GM21529 (cell line): ENCODE data around the gene AKAP13.
"Not testable (repeated sequence)": the region's sequence is repeated elsewhere in the genome, so short reads cannot be mapped to it uniquely, and the experiment has no call there.

ENCODE experiments used
- ATAC-seq: cut with Tn5 transposase; IDR thresholded peaks from one replicate; pipeline ENCODE4 v1.9.1; 2021; ENCODE audit not compliant: unreplicated experiment

The AKAP13 gene, protein sequence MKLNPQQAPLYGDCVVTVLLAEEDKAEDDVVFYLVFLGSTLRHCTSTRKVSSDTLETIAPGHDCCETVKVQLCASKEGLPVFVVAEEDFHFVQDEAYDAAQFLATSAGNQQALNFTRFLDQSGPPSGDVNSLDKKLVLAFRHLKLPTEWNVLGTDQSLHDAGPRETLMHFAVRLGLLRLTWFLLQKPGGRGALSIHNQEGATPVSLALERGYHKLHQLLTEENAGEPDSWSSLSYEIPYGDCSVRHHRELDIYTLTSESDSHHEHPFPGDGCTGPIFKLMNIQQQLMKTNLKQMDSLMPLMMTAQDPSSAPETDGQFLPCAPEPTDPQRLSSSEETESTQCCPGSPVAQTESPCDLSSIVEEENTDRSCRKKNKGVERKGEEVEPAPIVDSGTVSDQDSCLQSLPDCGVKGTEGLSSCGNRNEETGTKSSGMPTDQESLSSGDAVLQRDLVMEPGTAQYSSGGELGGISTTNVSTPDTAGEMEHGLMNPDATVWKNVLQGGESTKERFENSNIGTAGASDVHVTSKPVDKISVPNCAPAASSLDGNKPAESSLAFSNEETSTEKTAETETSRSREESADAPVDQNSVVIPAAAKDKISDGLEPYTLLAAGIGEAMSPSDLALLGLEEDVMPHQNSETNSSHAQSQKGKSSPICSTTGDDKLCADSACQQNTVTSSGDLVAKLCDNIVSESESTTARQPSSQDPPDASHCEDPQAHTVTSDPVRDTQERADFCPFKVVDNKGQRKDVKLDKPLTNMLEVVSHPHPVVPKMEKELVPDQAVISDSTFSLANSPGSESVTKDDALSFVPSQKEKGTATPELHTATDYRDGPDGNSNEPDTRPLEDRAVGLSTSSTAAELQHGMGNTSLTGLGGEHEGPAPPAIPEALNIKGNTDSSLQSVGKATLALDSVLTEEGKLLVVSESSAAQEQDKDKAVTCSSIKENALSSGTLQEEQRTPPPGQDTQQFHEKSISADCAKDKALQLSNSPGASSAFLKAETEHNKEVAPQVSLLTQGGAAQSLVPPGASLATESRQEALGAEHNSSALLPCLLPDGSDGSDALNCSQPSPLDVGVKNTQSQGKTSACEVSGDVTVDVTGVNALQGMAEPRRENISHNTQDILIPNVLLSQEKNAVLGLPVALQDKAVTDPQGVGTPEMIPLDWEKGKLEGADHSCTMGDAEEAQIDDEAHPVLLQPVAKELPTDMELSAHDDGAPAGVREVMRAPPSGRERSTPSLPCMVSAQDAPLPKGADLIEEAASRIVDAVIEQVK (N-terminal part only)

DNA sequence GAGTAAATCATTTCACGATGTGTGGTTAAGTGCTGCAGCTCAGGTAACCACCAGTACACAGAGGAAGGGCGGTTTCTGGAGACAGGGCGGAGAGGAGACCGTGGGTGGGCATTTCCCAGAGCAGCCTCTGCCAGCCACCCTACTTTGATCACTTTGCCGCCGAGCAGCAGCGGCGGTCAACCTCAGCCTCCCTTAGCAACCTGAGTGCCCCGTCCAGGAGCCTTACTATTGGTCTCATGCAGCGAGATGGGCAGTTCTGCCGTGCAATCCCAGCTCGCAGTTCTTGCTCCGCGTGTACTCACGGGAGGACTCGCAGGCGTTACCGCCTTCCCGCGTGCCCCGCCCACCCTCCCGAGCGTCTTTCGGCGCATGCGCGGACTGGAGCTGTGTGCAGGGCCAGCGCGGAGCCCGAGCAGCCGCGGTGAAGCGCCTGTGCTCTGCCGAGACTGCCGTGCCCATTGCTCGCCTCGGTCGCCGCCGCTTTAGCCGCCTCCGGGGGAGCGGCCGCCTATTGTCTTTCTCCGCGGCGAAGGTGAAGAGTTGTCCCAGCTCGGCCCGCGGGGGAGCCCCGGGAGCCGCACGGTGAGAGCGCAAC is at the start of gene AKAP13:
Gene AKAP13, plus strand, starts transcription at position 387 of the 595 bp plus-strand sequence. CDS start 105,118 bp downstream, outside the sequence.
- ATAC-seq, result peak; percentile 83

DNA sequence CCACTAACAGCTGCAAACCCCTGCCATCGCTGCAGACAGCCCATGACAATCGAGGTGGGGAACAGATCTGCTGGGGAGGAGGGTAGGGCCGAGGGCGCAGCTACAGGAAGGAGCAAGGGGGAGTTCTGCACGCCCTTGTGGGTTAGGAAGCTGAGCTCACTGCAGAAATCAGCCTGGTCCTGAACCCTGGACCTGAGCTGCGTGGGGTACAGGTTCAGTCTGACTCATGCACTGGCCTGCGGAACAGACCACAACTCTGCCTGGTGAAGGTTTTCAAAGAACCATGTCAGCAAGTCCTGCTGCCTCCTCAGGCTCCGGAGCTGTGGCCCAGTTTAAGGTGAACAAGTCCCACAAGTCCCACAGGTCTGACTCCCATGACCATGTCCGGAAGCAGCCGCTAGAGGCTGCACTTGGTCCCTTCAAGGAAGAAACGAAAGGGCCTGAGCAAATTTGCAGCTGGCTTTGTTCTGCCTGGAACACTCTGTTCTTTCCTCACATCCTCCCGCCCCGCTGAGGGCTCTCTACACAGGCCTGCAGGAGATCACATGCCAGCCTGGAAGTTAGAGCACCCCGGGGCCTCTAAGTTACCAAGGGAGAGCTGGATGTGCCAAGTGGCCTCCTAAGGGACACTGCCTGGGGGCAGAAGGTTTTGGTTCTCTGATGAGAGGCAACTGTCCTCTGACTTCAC is 49.4 kb upstream of the AKAP13 start:
- ATAC-seq, result peak; percentile 70

DNA sequence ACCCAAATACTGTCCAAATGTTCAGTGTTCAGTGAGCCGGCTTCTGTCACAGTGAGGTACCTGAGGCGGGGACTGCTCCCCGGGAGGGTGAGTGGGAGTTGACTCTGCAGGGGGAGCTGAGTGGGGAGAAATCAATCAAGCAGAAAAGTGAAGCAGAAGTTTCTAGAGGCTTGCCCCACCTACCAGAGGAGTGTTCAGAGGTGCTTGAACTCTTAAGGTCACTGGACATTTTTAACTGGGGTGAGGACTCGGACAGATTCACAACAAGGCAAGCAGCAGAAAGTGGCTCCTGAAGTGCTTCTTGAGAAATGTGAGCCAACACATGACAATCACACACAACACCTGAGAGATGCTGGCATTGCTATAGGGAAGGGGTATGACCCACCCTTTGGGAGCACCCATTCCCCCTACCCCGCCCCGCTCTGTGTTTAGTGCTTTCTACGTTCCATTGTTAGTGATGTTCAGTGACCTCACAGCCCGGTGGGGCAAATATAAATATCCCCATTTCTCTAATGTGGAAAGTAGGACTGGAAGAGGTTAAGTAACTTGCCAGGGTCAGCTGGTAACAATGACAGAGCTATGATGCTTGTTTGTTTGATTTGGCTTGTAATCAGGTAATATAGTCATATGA is 48.6 kb upstream of the AKAP13 start:
- ATAC-seq, result no peak

DNA sequence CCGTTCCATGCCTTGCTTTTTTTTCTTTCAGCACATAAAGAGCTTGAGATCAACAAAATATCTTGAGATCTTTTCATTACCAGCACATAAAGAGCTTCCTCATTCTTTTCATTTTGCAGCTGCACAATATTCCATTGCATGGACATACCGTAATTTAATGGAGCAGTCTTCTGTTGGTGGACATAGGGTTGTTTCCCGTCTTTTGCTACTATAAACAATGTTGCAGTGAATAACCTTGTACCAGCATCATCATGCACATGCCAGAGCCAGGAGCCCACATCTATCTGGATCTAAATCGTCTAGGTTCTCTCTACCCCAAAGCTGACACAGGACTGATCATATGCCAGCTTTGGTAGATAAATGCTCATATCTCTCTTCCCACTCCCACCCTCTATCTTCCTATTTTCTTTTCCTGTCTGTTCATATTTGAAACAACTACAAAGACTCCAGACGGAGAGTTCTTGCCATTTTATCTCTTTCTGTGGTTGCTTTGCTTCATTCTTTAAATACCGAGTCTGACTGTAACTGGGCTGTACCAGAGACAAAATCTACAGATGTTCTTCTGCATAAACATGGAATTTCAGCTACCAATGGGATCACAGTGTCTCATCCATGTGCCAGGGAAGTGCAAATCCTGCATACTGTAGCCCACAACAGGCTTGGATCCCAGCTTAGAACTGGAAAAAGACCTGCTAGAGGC is 47.1 kb upstream of the AKAP13 start:
- no peak for ATAC-seq

DNA sequence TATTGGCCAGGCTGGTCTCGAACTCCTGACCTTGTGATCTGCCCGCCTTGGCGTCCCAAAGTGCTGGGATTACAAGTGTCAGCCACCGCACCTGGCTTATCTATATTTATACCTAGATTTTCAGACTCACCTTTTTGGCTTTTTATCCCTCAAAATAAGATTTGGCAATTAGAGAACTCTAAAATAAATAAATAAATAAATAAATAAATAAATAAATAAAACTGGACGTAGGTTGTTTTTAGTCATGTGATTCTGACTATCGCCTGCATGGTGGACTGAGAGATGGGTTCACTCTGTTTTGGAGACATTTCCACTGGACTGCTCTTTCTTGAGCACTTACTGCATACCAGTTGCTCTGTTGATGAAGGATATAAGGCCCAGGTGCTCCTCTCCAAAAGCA is 46.2 kb upstream of the AKAP13 start:
- no peak for ATAC-seq

DNA sequence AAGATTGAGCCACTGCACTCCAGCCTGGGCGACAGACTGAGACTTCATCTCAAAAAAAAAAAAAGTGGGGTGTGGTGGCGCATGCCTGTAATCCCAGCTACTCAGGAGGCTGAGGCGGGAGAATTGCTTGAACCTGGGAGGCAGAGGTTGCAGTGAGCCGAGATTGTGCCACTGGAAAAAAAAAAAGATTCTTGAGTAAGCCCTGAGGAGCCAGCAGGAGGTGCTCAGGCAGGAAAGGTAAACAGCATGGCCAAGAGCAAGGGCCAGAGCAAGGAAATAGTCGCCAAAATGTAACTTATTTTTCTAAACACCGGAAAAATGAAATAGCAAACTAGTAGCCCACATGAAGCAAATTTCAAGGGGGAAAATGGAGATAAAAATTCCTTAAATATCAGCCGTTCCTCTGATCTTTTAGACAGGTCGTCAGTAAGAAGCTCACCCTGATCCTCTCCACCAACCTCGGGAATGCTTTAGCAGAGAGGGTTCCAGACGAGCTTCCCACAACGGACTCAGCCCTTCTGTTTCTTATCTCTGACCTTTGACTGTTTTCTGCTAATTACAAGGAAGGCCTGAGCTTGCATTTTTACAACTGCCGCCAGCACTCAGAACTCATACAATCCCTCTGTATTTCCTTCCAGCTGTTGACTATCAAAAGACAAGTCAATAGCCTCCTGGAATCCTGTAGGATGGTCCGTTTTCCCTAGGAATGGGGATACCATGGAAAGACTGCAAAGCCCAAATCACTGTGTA is 45.0 kb upstream of the AKAP13 start:
- no peak for ATAC-seq

DNA sequence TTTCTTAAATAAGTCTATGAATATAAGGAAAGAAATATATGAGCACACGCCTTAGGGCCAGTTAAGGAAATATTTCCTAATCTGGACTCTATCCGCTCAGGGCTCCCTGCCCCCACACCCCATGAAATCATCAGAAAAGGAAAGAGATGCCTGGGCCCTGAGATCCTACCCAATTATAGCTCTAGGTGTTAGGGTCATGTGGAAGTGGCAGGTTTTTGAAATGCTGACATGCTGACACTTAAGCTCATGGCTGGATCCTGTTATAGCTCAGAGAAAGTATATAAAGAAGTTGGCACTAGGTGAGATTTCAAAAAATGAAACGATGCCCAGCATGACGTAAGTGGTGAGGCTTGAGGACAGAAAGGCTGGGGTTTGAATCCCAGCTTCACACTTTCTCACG is 43.5 kb upstream of the AKAP13 start:
- ATAC-seq, result no peak

DNA sequence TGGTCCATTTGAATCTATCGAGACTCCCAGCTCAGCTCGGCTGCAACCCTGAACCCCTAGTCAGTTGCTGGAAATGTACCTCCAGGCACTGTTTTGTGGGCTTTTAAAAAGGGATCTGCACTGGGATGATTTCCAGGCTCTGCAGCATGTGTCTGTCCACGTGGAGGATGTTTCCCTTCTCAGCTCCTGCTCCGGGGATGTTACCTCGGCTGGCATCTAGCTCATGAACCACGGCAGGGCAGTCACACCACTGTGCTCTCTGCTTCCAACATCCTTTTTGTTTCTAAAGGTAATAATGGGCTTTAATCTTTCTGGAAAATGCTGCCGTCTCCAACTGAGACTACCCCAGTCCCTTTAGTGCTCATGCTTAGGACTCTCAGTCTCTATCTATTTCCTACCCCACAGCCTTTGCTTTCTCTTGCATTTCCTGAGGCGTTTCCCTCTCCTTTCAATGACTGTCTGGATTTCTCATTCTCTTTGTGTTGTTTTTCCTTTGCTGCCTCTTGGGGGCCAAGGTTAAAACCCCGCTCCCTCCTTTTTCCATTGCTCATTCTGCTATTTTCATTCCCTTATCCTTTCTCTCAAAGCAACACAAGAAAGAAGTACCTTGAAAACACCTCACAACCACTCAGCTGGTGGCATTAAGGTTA is 42.9 kb upstream of the AKAP13 start:
- ATAC-seq, result no peak

DNA sequence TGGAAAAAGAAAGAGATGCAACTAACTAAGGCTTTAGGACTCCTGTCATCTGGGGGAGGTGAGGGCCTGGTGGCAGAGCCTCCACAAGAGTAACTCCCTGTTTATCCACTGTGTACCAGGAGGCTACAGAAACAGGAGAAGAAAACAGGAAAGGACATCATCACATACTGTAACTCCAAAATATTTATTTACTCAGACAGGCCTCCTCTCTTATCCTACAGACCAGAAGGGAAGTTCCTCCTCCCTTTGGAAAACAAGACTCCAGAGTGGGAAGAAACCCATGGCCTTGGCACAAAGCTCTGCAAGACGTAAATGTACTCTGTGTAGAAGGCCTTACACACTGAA is 40.1 kb upstream of the AKAP13 start:
- ATAC-seq, result no peak

DNA sequence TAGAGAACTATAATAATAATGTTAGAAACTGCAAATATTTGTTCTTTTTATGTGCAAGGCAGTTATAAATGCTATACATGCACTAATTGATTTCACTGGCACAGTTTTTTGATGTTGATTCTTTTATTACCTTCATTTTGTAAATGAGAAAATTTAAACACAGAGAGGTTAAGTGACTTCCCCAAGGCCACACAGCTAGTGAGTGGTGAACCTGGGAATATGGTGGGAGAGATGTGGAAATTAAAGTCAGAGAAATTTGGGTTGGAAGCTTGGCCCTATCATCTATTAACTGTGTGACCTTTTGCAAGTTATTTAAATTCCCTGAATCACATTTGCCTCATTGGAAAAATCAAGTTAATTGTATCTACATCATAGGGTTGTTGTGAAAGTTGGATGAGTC is 39.6 kb upstream of the AKAP13 start:
- no peak for ATAC-seq

DNA sequence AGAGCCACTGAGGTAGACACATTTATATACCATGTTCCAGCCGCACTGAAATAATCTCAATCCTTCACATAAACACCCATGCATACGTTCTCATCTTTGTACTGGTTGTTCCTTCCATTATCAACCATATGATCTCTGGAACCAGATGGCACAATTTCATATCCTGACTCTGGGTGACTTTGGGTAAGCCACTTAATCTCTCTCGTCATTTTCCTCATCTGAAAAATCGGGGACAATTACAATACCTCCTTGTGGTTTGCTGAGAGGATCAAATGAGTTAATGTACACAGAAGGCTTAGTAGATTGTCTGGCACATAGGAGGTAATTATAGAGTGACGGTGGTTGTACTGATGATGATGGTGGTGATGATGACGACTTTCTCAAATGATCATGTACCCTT is 38.2 kb upstream of the AKAP13 start:
- ATAC-seq, result not testable (repeated sequence)

DNA sequence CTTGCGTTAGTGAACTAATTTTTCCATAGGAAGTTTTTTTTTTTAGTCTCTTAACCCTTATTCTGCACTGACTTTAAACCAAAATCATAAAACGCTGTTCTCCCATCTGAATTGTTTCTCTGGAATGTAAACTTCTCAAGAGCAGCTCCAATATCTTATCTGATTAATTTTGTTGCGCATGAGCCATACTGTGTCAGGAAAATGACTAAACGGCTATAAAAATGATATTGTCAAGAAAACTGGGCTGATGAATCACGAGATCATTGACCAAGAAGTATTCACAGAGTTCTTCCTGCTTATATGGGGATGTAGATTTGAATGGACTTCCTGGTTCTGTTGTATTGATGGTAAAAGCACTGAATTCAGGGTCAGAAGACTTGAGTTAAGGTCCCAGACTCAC is 37.0 kb upstream of the AKAP13 start:
- not testable (repeated sequence) for ATAC-seq

DNA sequence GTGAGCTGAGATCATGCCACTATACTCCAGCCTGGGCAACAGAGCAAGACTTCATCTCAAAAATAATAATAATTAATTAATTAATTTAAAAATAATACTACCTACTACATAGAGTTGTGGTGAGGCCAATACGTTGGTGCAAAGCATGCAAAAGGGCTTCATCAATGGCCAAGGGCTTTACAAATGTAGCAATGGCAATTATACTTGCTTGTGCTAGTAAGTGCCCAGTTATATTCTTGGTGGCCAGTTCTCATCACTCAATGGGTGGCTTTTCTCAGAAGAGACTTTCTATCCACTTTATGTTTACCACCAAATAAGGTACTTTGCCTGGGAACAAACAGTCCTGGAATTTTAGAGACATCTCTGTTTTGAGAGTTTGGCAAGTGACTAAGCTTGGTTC is 36.2 kb upstream of the AKAP13 start:
- ATAC-seq, result not testable (repeated sequence)

DNA sequence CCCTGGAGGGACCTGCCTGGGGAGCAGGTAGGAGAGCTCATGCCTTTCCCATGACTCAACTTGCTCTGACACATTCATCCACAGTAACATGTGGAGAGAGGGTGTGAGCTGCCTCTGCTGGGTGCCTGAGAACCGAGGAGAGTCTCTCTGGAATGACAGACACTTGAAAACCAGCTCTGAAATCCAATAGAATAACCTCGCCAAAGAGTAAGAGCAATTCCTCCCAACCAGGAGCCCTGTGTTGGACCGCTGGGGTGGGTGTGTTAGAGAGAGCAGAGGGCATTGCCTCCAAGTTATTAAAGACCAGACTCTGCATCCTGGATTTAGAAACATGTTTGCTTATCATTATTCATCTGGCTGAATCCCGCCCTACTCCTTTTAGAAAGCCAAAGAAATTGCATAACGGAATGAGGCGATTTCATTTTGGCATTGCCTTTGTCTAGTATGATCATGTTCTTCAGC is 35.7 kb upstream of the AKAP13 start:
- ATAC-seq, result not testable (repeated sequence)

DNA sequence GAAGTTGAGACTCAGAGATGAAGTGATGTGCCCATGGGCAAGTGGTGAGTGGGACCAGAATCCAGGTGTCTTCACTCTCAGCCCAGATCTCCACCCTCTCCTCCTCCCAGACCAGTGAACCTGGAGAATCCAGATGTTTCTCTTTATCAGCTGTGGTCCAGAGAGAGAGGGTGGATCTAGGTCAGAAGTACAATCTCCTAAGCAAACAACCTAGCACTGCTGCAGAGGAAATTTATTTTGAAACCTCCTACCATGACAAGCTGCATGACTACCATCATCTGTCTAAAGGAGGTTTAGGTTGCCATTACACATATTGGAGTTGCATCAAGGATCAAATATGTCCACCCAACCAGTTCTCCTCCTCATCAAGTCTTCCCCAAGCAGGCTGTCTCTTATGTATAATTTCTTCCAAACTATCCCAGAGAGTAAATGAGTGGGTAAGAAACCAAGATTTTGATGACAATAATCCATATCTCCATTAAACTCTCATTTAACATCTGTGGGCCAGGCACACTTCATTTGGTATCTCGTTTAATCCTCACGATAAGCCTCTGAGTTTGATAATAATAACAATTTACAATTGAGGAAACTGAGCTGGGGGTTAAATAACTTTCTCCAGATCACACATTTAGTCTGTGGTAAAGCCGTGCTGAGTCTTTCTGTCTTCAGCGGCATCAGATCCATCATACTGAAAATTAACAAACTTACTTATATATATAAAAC is 35.0 kb upstream of the AKAP13 start:
- ATAC-seq, result not testable (repeated sequence)

DNA sequence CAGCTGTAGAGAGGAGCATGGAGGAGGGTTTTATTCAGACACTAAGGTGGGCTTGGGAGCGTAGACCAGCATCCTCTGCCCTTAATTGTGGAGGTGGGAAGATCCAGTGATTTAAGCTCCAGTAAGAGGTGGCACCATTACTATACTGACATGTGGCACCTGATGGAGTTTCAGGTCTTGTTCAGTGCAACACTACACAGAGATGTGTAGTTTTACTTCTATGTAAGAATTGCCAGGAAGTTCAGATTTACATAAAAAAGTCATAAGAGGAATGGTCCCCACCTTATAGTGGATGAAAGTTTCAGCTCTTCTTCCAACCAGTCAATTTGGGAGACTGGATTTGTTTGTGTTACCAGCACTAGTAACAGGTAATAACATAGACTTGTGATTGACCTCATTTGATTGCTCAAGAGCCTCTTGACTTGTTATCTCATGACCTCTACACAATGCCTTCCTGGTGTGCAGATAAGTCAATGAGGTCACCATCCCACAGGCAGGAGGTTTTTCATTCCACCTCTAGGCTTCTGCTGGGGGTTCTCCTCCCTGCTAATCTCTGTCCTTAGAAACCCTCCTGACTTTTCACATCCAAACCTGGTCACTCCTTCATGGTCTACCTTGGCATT is 33.8 kb upstream of the AKAP13 start:
- peak; percentile 48 for ATAC-seq
